GM04503 (cell line): Measurements from ENCODE around the gene CUL4A.

Source experiments
- DNase-seq: peaks from one replicate; pipeline ENCODE4 v3.0.0-alpha.2; 2012; ENCODE audit warnings: low read depth

CUL4A gene

DNA sequence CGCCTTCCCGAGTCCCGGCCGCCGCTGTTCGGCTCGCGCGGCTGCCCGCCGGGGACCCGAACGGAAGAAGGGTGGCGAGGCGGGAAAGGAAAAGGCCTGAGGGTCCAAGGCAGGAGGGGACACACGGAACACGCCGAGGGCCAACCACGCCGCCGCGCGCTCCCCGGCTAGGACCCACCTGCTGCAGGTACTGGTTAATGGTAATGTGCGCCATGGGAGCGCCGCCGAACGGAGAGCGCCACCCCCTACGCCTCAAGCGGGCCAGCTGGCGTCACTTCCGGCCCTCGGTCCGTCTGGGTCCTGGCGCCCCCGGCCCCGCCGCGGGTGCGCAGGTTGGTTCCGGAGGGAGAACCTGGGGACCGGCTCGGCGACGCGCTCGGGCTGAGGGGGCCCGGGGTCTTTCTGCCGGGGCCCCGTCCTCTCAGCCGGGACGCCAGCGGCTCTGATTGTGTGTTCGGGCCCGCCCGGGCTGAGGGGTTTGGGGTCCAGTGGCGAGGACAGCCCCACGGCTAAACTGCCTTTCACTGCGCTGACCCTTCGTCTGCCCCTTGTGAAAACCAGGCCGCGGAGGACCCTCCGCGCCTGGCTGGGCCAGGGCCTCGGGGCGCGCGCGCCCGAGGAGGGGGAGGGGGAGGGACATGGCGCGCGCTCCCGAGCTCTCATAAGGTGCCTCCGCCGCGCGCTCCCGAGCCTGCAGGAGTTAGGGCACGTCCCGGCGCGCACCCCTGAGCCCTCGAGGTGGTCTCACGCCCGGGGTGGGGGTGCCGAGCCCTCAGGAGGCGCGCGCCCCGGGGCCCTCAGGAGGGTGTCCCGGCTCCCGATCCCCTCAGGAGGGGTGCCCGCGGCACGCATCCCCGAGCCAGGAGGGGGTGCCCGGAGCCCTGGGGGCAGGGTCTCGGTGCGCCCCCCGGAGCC lies 735 bp upstream of the CUL4A start, which contains the start of gene PCID2:
Gene PCID2, minus strand, starts transcription at position 249 of the 915 bp plus-strand sequence. Its CDS starts 35 bp downstream, at position 214.
- DNase-seq = no peak

DNA sequence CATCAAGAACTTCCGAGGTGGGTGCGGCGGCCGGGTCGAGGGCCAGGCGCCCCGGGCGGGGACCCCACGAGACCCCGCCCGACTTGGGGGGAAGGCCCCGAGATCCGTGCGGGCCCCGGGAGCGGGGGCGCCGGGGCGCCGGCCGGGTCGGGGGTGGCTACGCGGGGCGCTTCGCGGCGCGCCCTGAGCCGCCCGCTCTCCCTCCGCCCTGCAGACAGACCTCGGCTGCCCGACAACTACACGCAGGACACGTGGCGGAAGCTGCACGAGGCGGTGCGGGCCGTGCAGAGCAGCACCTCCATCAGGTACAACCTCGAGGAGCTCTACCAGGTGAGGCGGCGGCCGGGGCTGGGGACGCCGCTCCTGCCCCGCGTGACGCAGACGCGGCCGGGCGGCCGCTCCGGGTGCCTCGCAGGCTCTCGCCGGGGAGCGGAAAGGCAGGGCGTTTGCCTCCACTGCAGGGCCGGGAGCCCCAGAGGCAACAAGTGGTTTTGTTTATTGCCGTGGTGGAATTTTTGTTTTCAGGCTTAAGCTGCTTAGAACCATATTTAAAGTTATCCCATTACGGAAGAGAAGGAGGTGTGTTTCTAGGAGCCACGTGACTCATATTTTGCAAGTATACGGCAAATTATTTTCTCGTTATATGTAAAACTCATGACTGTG lies 477 bp downstream of the CUL4A start:
- DNase-seq = no peak

DNA sequence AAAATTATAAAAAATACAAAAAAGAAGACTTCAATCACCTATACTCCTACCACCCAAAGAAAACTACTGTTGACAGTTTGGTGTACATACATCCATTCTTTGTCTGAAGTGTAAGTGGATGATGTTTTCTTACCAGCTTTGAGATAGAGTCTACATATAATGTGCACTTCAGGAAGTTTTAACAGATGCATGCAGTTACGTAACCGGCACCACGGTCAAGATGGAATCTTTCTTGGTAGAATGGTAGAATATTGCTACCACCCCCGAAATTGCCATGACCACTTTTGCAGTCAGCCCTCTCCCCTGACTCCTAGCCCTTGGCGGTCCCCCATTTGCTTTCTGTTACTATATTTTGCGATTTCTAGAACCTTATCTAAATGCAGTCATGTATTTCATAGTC lies 1.4 kb downstream of the CUL4A start:
- DNase-seq = no peak

DNA sequence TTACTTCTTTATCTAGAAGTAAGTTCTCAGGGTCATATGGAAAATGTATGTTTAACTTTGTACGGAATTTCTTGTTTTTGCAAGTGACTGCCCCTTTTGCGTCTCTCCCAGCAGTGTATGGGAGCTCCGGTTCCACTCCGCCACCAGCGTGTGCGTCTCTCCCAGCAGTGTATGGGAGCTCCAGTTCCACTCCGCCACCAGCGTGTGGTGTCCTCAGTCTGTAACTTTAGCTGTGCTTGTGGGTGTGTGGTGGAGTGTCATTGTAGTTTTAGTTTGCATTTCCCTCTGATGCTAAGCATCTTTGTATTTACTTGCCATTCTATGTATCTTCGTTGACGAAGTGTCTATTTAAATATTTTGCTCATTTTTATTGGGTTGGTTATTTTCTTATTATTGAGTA lies 2.4 kb downstream of the CUL4A start:
- no peak for DNase-seq

DNA sequence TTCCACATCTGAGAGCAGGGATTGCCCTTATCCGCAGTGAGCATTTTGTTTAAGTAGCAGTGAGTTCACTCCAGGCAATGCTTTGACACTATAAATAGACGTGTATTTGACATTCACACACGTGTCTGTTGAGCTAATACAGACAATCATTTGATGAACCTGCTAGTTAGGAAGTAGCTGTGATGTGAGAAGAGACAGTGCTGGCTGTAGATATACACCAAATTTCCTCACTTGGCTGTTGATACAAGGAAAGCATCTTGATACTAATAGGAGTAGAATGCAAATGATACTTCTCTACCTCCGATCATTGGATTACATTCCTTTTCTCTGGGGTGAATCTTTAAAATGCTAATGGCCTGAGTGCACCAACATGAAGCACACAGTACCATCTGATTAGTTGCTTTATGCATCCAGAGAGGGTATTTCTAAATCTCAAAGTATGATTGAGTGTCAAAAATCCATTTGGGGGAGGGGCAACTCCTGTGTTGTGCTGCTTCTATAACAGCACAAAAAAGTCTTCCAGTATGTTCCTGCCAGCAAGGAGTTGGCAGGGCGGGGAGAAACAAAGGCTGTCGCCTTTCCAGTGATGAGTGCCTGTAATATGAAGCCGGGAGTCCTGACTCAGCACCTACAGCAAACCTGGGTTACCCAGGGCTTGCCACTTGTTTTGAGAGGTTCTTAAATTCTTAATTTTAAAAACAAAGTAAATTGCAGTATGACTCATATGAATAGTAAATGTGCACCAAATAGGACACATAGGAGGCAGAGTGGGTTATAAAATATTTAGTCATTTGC lies 7.0 kb downstream of the CUL4A start:
- DNase-seq = no peak

DNA sequence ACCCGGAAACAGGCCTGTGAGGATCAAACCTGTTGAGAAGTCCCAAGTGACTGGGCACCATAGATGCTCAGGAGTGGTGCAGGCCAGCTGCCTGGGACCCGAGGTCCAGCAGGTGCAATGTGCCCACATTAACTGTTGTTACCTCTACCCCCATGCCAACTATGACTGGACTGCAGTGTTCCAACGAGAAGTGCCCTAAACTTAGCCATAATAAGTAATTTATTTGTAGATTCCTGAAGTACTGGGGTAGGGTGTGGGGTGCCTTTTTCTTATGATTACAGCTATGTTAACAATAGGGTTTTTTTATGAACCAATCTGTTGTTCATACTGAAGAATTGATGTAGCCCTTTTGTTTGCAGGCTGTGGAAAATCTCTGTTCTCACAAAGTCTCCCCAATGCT lies 9.2 kb downstream of the CUL4A start:
- no peak for DNase-seq

DNA sequence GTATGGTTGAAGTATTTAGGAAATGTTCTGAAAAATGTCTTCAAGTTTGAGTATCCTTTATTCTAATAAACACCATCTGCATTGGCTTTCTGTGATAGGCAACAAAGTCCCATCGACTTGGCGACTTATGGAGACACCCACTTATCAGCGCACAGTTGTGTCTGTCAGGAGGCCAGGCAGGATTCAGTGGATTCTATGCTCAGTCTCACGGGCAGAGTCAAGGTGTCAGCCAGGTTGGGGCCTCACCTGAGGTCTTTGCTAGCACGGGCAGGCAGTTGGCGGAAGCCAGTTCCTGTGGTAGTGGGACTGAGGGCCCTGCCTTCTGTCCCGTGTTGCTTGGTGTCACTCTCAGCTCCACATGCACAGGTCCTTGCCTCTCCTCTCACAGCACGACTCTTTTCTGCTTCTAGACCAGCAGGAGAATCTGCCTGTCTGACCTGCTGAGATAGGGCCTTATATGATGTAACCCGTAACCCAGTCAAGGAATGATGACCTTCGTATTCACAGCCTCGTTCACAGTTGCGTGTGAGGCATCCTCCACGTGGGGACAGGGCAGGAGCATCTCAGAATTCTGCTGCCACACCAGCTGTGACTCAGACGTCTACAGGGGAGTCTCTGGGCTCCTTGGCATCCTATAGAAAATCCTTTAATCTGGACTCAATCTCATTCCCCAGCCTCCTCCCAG lies 10.0 kb downstream of the CUL4A start:
- DNase-seq = no peak

DNA sequence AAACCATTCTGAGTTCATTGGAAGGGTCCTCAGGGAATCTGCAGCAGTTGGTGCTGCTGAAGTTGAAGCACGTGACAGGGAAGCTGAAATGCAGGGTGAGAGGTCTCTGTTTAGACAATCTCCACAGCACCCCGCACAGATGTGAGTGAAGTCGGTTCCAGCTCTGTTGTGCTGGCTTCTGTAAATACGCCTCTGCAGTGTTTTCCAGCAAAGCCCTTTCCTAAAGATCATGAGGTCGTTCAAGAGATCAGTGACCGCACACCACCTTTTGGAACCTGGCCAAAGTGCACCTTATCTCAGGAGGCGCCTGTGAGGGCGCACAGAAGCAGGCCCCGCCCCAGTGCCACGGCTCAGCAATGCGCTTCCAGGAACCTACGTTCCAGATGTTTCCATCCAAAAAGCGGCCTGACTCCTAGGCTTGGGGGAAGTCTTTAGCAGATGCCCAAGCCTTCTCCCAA lies 10.8 kb downstream of the CUL4A start:
- DNase-seq = no peak

DNA sequence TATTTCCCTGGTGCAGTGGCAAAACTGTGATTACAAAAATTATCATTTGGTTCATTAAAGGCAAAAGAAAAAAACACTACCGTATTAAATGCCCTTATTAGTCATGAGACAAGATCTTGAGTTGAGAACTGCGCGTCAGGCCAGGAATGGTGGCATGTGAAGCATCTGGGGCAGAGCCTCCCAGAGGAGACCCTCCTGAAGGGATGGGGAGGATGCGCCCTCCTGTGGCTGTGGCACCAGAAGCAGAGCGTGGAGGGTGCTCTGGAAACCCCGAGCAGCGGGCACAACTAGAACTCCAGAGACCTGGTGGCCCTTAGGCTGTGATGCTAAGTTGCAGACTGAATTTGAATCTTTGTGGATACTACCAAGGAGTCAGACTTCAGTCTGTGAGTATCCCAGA lies 11.5 kb downstream of the CUL4A start:
- DNase-seq = no peak

DNA sequence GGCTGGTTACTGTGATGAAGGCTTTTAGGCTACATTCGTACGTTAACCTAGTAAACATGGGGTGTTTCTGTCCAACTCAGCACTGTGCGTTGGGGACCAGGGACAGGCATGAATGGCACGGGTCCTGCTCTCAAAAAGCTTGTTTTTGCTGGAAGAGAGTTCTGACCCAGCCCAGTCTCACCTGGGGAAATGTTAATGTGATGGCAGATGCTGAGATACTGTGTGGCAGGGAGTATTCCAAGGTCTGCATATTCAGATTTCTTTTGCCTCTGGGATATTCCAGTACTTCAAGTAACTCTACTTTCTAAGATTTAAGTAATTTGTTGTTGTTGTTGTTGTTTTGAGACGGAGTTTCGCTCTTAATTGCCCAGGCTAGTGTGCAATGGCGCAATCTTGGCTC lies 13.7 kb downstream of the CUL4A start:
- no peak for DNase-seq

DNA sequence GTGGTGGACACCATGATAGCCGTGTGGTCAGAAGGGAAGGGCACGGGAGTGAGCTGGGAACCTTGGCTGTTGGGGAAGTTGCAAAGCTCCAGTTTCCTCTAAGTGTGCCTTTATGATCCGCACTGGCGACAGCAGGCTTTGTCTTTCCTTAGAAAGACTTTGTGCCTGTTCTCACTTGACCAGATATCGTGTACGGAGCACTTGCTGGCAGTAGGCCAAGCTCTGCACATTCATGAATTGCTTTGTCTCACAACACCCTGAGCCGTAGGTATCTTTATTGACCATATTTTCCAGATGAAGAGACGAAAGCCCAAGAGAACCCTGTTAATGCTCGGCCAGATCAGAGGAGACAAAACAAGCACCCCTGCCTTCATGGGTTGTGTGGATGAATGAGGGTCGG lies 15.1 kb downstream of the CUL4A start:
- no peak for DNase-seq

DNA sequence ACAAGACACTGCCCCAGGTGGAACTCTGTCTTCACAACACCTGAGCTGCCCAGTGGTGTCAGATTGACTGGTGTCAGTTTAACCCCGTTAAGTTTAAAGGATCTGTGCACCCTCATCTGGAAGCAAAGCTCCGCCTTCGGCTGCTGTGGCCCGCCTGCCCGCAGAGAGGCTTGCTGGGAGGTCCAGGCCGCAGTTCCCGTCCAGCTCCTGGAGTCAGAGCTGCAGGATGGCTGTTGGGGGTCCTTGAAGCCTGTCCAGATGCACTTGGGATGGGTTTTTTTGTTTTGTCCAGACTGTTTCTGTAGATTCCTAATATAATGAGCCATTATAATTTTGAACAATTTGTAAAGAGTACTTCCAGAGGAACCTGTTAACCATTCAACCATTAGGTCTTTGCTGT lies 16.1 kb downstream of the CUL4A start:
- no peak for DNase-seq

DNA sequence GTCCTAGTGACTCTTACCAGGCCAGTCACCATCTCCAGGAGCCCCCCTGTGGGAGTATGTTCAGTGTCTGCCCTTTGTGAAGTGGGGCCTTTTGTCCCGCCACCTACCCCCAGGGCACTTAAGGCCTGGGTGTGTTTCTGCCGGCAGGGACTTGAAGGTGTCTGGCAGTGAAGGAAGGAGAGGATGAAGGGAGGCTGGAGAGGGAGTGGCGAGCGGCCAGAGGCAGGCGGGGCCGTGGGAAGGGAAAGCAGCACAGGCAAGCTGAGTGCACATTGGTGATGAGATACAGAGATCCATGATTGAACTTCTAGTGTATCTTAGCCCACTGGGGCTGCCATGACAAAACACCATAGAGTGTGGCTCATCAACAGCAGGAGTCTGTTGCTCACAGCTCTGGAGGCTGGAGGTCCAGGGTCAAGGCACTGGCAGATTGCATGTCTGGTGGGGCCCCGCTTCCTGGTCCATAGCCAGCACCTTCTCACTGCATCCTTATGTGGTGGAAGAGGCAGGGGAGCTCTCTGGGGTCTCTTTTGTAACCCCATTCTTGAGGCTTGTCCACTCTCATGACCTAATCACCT lies 17.5 kb downstream of the CUL4A start:
- DNase-seq = no peak

DNA sequence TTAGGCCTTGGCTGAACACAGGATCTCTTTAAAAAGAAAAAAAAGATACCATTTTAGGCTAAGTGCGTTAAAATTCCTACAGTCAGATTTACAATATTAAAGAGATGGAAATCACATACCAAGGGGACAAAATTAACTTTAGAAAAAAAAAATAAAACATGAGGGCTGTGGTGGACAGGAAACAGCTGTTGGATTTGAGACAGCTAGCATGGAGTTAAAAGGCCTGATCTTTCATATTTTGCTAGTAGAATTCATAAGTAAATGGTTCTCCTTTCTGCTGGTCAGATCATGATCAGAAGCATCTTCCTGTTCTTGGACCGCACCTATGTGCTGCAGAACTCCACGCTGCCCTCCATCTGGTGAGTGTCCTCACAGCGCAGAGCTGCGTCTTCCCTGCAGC lies 19.7 kb downstream of the CUL4A start:
- DNase-seq = no peak

DNA sequence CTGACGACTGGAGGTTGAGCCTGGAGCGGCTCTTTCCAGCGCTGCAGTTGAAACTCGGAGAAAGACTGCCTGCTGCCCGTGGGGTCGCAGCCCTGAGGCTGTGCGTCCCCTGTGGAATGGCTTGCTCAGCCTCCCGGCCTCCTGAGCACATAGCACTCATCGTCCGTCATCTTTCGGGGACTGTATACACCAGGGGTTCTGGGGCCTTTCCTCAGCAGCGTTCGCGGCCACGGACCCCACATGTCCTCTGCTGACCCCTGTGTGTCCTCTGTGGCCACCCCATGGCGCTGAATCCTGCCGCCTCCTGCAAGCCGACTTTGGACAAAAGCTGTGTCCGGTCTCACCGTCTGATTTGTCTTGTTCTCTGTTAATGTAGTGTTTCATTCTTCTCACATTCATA lies 20.4 kb downstream of the CUL4A start:
- no peak for DNase-seq

DNA sequence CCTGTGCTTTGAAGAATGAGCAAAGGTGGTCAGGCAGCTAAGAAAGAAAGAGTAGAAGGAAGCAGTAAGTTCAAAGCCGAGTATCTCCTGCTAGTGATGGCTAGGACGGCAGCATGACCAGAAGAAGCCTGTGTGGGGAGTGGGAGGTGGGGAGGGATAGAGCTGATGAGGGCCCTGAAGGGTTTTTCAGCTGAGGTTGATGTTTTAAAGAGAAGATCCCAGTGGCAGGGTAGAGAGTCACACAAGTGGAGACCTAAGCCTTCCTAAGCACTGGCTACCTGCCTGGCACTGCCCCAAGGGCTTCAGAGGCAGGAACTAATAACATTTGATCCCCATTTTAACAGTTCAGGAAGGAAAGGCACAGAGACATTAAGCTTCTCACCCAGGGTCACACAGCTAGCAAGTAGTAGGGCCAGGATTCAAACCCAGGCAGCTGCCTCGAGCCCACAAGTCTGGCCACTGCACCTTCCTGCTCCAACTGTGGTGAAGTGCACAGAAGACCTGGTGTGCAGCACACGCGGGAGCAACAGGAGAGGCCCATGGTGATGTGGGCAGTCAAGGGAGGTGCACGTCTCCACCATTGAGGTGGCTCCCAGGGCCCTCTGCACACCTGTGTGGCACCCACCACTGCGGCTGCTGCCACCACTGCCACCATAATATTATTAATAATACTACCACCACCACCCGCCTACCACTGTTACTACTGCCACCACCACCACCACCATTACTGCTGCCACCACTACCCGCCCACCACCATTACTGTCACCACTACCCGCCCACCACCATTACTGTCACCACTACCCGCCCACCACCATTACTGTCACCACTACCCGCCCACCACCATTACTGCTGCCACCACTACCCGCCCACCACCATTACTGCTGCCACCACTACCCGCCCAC lies 22.1 kb downstream of the CUL4A start:
- DNase-seq = no peak

DNA sequence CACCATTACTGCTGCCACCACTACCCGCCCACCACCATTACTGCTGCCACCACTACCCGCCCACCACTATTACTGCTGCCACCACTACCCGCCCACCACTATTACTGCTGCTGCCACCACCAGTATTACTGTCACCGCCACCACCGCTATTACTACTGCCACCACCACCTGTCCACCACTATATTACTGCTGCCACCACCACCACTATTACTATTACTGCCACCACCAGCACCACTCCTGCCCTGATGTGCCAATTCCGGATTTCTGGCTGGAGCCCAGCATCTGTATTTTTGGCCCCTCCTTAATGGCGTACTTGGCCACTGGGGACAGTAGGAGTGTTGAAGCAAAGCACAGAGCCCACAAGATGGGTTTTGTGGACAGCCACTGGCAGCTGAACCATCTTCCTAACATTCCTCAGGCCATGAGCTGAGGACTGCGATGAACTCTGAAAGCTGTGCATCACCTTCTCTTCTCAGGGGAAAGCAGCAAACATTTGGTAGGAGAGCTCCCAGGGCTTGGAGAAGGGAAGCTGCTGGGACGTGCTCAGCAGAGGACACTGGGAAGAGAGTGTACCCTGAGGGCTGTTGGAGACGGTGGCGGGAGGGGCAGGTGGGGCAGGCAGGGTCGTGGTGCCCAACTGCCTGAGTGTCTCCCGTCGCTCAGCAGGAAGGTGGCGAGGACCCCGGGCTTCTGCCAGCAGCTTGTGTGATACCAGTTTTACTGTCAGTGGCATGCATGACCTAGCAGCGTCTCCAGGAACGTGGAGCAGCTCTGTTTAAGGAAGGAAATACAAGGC lies 23.0 kb downstream of the CUL4A start:
- no peak for DNase-seq

DNA sequence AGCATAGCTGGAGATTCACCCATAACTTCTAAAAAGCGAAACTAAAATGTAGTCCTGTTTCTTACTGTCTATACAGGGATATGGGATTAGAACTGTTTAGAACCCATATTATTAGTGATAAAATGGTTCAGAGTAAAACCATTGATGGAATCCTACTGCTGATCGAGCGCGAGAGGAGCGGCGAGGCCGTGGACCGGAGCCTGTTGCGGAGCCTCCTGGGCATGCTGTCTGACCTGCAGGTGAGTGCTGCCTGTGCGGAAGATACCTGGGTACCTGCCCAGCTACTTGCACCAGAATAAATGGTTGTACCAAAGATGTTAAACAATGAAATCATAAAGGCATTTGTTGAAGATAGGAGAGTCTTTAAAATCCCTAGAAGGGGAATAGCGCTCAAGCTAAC lies 23.7 kb downstream of the CUL4A start:
- DNase-seq = no peak

DNA sequence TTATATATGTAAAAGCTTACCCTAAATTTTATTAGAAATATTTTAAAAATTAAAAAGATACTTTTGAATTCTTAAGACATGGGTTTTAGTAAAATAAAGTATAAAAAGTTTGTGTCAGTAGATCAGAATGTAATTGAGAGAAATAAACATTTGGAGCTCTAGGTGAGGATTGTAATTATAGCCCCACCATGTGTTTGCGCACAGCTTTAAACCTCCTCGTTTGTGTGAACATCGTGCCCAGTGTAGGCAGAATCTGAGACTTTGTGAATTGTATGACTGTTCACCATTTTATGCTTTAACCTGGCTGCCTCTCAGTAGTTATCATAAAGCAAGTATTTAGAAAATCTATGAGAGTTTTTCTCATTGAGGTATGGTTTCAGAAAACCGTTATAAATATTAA lies 29.1 kb downstream of the CUL4A start:
- DNase-seq = no peak

DNA sequence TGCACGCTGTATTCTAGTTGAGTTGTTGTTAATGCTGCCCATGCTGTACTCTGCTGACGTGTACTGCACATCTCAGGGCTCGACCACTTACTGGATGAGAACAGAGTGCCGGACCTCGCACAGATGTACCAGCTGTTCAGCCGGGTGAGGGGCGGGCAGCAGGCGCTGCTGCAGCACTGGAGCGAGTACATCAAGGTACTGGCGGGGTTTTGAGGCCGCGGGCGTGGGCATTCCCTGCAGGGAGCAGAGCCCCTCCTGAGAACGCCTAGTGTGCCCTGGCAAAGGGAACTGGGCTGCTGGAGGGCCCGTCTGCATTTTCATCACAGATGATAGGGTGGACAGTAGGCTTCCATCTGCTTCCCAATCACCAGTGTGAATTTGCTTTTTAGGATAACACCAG lies 29.9 kb downstream of the CUL4A start:
- DNase-seq = no peak
